GM18508 (cell line): ENCODE data around the gene SEC61A1.

ENCODE experiments used
- ATAC-seq: cut with Tn5 transposase; IDR thresholded peaks from one replicate; pipeline ENCODE4 v1.9.1; 2021; ENCODE audit warnings: moderate number of reproducible peaks; ENCODE audit not compliant: insufficient read depth, unreplicated experiment

Gene SEC61A1

GRCh38 chr3:128051837-128052594 lies at the start of gene SEC61A1:
SEC61A1 (plus strand) TSS chr3:128052437; CDS start chr3:128052553, 116 bp downstream.
- ATAC-seq, result peak; percentile 47

GRCh38 chr3:128004661-128005060 lies 47.6 kb upstream of the SEC61A1 start:
- no peak for ATAC-seq

- no peak for ATAC-seq
These were observed 45.9 kb upstream of the SEC61A1 start for GRCh38 chr3:128006061-128007032.

- no peak for ATAC-seq
These were observed 45.2 kb upstream of the SEC61A1 start for GRCh38 chr3:128007033-128007424.

GRCh38 chr3:128009952-128010846 lies 42.0 kb upstream of the SEC61A1 start:
- ATAC-seq, result no peak

GRCh38 chr3:128011140-128011539 lies 41.1 kb upstream of the SEC61A1 start:
- no peak for ATAC-seq

GRCh38 chr3:128012050-128012449 lies 40.2 kb upstream of the SEC61A1 start:
- no peak for ATAC-seq

- no peak for ATAC-seq
These were observed 37.7 kb upstream of the SEC61A1 start for GRCh38 chr3:128014548-128014947.

- no peak for ATAC-seq
These were observed 35.7 kb upstream of the SEC61A1 start for GRCh38 chr3:128016502-128016901.

- no peak for ATAC-seq
These were observed 30.4 kb upstream of the SEC61A1 start for GRCh38 chr3:128021768-128022372.

- no peak for ATAC-seq
These were observed 19.1 kb upstream of the SEC61A1 start for GRCh38 chr3:128033102-128033501.

- ATAC-seq, result no peak
These were observed 16.1 kb upstream of the SEC61A1 start for GRCh38 chr3:128036119-128036518.

GRCh38 chr3:128040041-128040440 lies 12.2 kb upstream of the SEC61A1 start:
- no peak for ATAC-seq

- ATAC-seq, result no peak
These were observed 11.6 kb upstream of the SEC61A1 start for GRCh38 chr3:128040660-128041059.

GRCh38 chr3:128041344-128041743 lies 10.9 kb upstream of the SEC61A1 start:
- ATAC-seq, result no peak

- ATAC-seq, result no peak
These were observed 1.6 kb upstream of the SEC61A1 start for GRCh38 chr3:128050597-128050996.

GRCh38 chr3:128051459-128051836 lies 789 bp upstream of the SEC61A1 start:
- ATAC-seq, result no peak

GRCh38 chr3:128052595-128053351 lies 536 bp downstream of the SEC61A1 start:
- no peak for ATAC-seq

GRCh38 chr3:128053614-128054013 lies 1.4 kb downstream of the SEC61A1 start:
- no peak for ATAC-seq
